ENCODE measurements around the gene PDE6A.

GRCh38 chr5:149832636-149833035, 112.0 kb downstream of the PDE6A start:
- no peak for TF ChIP-seq TCF7L2 (IDR thresholded peaks at IDR 0.05; ENCODE audit: low read depth, low read length)
- TF ChIP-seq, protein P1, sequence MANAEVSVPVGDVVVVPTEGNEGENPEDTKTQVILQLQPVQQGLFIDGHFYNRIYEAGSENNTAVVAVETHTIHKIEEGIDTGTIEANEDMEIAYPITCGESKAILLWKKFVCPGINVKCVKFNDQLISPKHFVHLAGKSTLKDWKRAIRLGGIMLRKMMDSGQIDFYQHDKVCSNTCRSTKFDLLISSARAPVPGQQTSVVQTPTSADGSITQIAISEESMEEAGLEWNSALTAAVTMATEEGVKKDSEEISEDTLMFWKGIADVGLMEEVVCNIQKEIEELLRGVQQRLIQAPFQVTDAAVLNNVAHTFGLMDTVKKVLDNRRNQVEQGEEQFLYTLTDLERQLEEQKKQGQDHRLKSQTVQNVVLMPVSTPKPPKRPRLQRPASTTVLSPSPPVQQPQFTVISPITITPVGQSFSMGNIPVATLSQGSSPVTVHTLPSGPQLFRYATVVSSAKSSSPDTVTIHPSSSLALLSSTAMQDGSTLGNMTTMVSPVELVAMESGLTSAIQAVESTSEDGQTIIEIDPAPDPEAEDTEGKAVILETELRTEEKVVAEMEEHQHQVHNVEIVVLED (CRISPR knock-in tag; IDR thresholded peaks at IDR 0.05): no peak
- TF ChIP-seq HDAC3 (IDR thresholded peaks at IDR 0.05; ENCODE audit: borderline replicate concordance, partially characterized antibody): no peak
- TF ChIP-seq, protein P2, sequence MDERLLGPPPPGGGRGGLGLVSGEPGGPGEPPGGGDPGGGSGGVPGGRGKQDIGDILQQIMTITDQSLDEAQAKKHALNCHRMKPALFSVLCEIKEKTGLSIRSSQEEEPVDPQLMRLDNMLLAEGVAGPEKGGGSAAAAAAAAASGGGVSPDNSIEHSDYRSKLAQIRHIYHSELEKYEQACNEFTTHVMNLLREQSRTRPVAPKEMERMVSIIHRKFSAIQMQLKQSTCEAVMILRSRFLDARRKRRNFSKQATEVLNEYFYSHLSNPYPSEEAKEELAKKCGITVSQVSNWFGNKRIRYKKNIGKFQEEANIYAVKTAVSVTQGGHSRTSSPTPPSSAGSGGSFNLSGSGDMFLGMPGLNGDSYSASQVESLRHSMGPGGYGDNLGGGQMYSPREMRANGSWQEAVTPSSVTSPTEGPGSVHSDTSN (CRISPR knock-in tag; IDR thresholded peaks at IDR 0.05; ENCODE audit: low read depth): no peak
- TF ChIP-seq, protein P2 (tag; conservative IDR thresholded peaks at IDR 0.05; ENCODE audit: low read depth): no peak
- TF ChIP-seq POLR2AphosphoS5 (IDR thresholded peaks at IDR 0.05; ENCODE audit: control insufficient read depth, insufficient read depth, low read depth, low read length): no peak
- TF ChIP-seq SUPT5H (IDR thresholded peaks at IDR 0.05): no peak
- TF ChIP-seq RBFOX2 (IDR thresholded peaks at IDR 0.05; ENCODE audit: low read depth, low read length): no peak
- TF ChIP-seq RBBP5 (IDR thresholded peaks at IDR 0.05; ENCODE audit: borderline replicate concordance, insufficient read depth, low read length, poor library complexity, severe bottlenecking): no peak
- TF ChIP-seq ERF (CRISPR knock-in tag; IDR thresholded peaks at IDR 0.05): no peak
